ENCODE data around the gene TMEM130.
A peak's percentile ranks its signal among the peaks of the same experiment; 100 is the strongest.

Gene TMEM130

GRCh38 chr7:98869597-98870120 is at the start of gene TMEM130:
TSS of gene TMEM130 (minus strand) at chr7:98870014. CDS start at chr7:98869861, 153 bp downstream.
- no peak for DNase-seq (ENCODE audit: low spot score)

GRCh38 chr7:98917331-98917730 is 47.5 kb upstream of the TMEM130 start:
- DNase-seq (ENCODE audit: low spot score) = no peak

- DNase-seq (ENCODE audit: low spot score) = no peak
These were observed 43.8 kb upstream of the TMEM130 start for GRCh38 chr7:98913612-98914011.

- no peak for DNase-seq (ENCODE audit: low spot score)
These were observed 43.2 kb upstream of the TMEM130 start for GRCh38 chr7:98913026-98913425.

GRCh38 chr7:98911916-98912315 is 42.1 kb upstream of the TMEM130 start:
- peak; percentile 29 for DNase-seq (ENCODE audit: low spot score)

- no peak for DNase-seq (ENCODE audit: low spot score)
These were observed 40.6 kb upstream of the TMEM130 start for GRCh38 chr7:98910427-98910826.

GRCh38 chr7:98909487-98909886 is 39.7 kb upstream of the TMEM130 start:
- DNase-seq (ENCODE audit: low spot score) = no peak

GRCh38 chr7:98908585-98908984 is 38.8 kb upstream of the TMEM130 start:
- DNase-seq (ENCODE audit: low spot score) = no peak

- no peak for DNase-seq (ENCODE audit: low spot score)
These were observed 37.8 kb upstream of the TMEM130 start for GRCh38 chr7:98907570-98907969.

GRCh38 chr7:98903246-98903645 is 33.4 kb upstream of the TMEM130 start:
- DNase-seq (ENCODE audit: low spot score) = no peak

- no peak for DNase-seq (ENCODE audit: low spot score)
These were observed 32.7 kb upstream of the TMEM130 start for GRCh38 chr7:98902523-98902922.

- DNase-seq (ENCODE audit: low spot score) = no peak
These were observed 31.0 kb upstream of the TMEM130 start for GRCh38 chr7:98900815-98901214.

GRCh38 chr7:98899816-98900215 is 30.0 kb upstream of the TMEM130 start:
- DNase-seq (ENCODE audit: low spot score) = no peak

GRCh38 chr7:98892609-98893008 is 22.8 kb upstream of the TMEM130 start:
- DNase-seq (ENCODE audit: low spot score) = no peak

- no peak for DNase-seq (ENCODE audit: low spot score)
These were observed 17.2 kb upstream of the TMEM130 start for GRCh38 chr7:98887038-98887437.

GRCh38 chr7:98884416-98884815 is 14.6 kb upstream of the TMEM130 start:
- DNase-seq (ENCODE audit: low spot score) = no peak

- DNase-seq (ENCODE audit: low spot score) = no peak
These were observed 11.9 kb upstream of the TMEM130 start for GRCh38 chr7:98881561-98882315.

GRCh38 chr7:98880485-98880884 is 10.7 kb upstream of the TMEM130 start:
- no peak for DNase-seq (ENCODE audit: low spot score)

GRCh38 chr7:98879979-98880315 is 10.1 kb upstream of the TMEM130 start:
- DNase-seq (ENCODE audit: low spot score) = no peak

- no peak for DNase-seq (ENCODE audit: low spot score)
These were observed 9.6 kb upstream of the TMEM130 start for GRCh38 chr7:98879198-98879978.

- peak; percentile 27 for DNase-seq (ENCODE audit: low spot score)
These were observed 8.8 kb upstream of the TMEM130 start, which contains the start of gene TRRAP for GRCh38 chr7:98878365-98879197. TSS of gene TRRAP (plus strand) at chr7:98878532. CDS start at chr7:98881151, 2,619 bp downstream.

- DNase-seq (ENCODE audit: low spot score) = no peak
These were observed 8.0 kb upstream of the TMEM130 start for GRCh38 chr7:98877692-98878364.

Measured in pons (tissue), 1 donor.